DOHH2 (cell line): ENCODE data around the gene SCO2.
"Not testable (repeated sequence)": the region's sequence is repeated elsewhere in the genome, so short reads cannot be mapped to it uniquely, and the experiment has no call there.

ENCODE experiments used
- H3F3A ChIP-seq: fragments of 200-600 bp; sonication (generic), shearing (Covaris generic); 2 replicates; pipeline ENCODE4 v1.6.0; 2016; ENCODE audit warnings: antibody characterized with exemption, mild to moderate bottlenecking; ENCODE audit not compliant: control insufficient read depth, insufficient read depth
- H3K27ac ChIP-seq: fragments of 200-600 bp; sonication (generic); 2 replicates; pipeline ENCODE4 v1.5.1; 2014; ENCODE audit warnings: low read depth, mild to moderate bottlenecking, low read length, moderate library complexity
- H3K27me3 ChIP-seq: fragments of 200-600 bp; sonication (generic); 2 replicates; pipeline ENCODE4 v1.6.1; 2014; ENCODE audit warnings: mild to moderate bottlenecking, low read length, mixed read lengths; ENCODE audit not compliant: control insufficient read depth
- H3K36me3 ChIP-seq: fragments of 200-600 bp; sonication (generic); 2 replicates; pipeline ENCODE4 v1.6.1; 2014; ENCODE audit warnings: mild to moderate bottlenecking, low read length, moderate library complexity, mixed read lengths; ENCODE audit not compliant: control insufficient read depth
- H3K4me1 ChIP-seq: fragments of 200-600 bp; sonication (generic); 2 replicates; pipeline ENCODE4 v1.6.1; 2014; ENCODE audit warnings: mild to moderate bottlenecking, low read length, mixed read lengths; ENCODE audit not compliant: control insufficient read depth
- H3K4me2 ChIP-seq: fragments of 200-600 bp; sonication (generic); 2 replicates; pipeline ENCODE4 v1.6.0; 2014; ENCODE audit warnings: mild to moderate bottlenecking, low read length, moderate library complexity
- H3K4me3 ChIP-seq: fragments of 200-600 bp; sonication (generic); 2 replicates; pipeline ENCODE4 v1.5.1; 2014; ENCODE audit warnings: mild to moderate bottlenecking, low read length, mixed read lengths
- H3K79me2 ChIP-seq: fragments of 200-600 bp; sonication (generic); 2 replicates; pipeline ENCODE4 v1.6.1; 2014; ENCODE audit warnings: mild to moderate bottlenecking, low read length, mixed read lengths; ENCODE audit not compliant: control insufficient read depth
- H3K9me2 ChIP-seq: fragments of 200-600 bp; sonication (generic); replicated peaks from 2 replicates; pipeline ENCODE4 v1.6.1; 2014; ENCODE audit warnings: mild to moderate bottlenecking, low read length, mixed read lengths; ENCODE audit not compliant: control insufficient read depth
- H3K9me3 ChIP-seq: fragments of 200-600 bp; sonication (generic); 2 replicates; pipeline ENCODE4 v1.6.1; 2014; ENCODE audit warnings: antibody characterized with exemption, low read length, mixed read lengths; ENCODE audit not compliant: control insufficient read depth, insufficient read depth
- H4K20me1 ChIP-seq: fragments of 200-600 bp; sonication (generic); 2 replicates; pipeline ENCODE4 v1.6.0; 2014; ENCODE audit warnings: low read depth, mild to moderate bottlenecking, antibody characterized with exemption, low read length, moderate library complexity; ENCODE audit not compliant: control insufficient read depth, insufficient read depth
- CTCF ChIP-seq: fragments of 200-600 bp; sonication (generic); IDR thresholded peaks from one replicate; pipeline ENCODE4 v1.5.1; 2014; ENCODE audit warnings: antibody characterized with exemption, mild to moderate bottlenecking, low read depth, low read length; ENCODE audit not compliant: poor library complexity, severe bottlenecking
- EZH2phosphoT487 ChIP-seq: fragments of 200-600 bp; sonication (generic); IDR thresholded peaks from 2 replicates; pipeline ENCODE4 v1.6.1; 2017; ENCODE audit warnings: borderline replicate concordance, mild to moderate bottlenecking, antibody characterized with exemption, low read length, moderate library complexity, mixed read lengths

SCO2 gene

GRCh38 chr22:50544078-50544745, 18.8 kb upstream of the SCO2 start:
- Histone ChIP-seq H3K9me3 (no peaks in the 10 kb centered on the region), H3K36me3 (no peaks in the 10 kb centered on the region), H3K27me3 (no peaks in the 10 kb centered on the region), H3K4me1 (peaks cover 67% of the 10 kb centered on the region), H3K9me2 (no peaks in the 10 kb centered on the region), H3K27ac (no peak overlapping the region), H4K20me1 (no peaks in the 10 kb centered on the region), H3F3A (peaks cover 36% of the 10 kb centered on the region), H3K79me2 (no peaks in the 10 kb centered on the region), H3K4me3 (peak overlapping the region; percentile 42), H3K4me2 (peak overlapping the region; percentile 55)
- peak; percentile 83 for TF ChIP-seq CTCF
- no peak for TF ChIP-seq EZH2phosphoT487

- H3K27ac ChIP-seq: peak overlapping the region; percentile 94
- peaks cover 37% of the 10 kb centered on the region for H3F3A ChIP-seq
- no peaks in the 10 kb centered on the region for H4K20me1 ChIP-seq
- no peaks in the 10 kb centered on the region for H3K9me2 ChIP-seq
- peaks cover 70% of the 10 kb centered on the region for H3K4me1 ChIP-seq
- no peak for TF ChIP-seq EZH2phosphoT487
- peak; percentile 20 for TF ChIP-seq CTCF
- H3K79me2 ChIP-seq: no peaks in the 10 kb centered on the region
- no peaks in the 10 kb centered on the region for H3K27me3 ChIP-seq
- H3K4me3 ChIP-seq: peak overlapping the region; percentile 50
- H3K4me2 ChIP-seq: peak overlapping the region; percentile 72
- no peaks in the 10 kb centered on the region for H3K9me3 ChIP-seq
- no peaks in the 10 kb centered on the region for H3K36me3 ChIP-seq
Observed at GRCh38 chr22:50542416-50542927, 17.1 kb upstream of the SCO2 start.

- Histone ChIP-seq H3F3A (peaks cover 37% of the 10 kb centered on the region), H3K4me2 (peak overlapping the region; percentile 72), H3K4me1 (peaks cover 78% of the 10 kb centered on the region), H3K27ac (peak overlapping the region; percentile 94), H3K4me3 (peak overlapping the region; percentile 50)
- H3K9me2 ChIP-seq, H4K20me1 ChIP-seq, H3K9me3 ChIP-seq, H3K79me2 ChIP-seq, H3K36me3 ChIP-seq, H3K27me3 ChIP-seq: not testable (repeated sequence)
Observed at GRCh38 chr22:50541667-50542026, 16.2 kb upstream of the SCO2 start.

GRCh38 chr22:50540381-50540780, 15.0 kb upstream of the SCO2 start:
- H3F3A ChIP-seq: peaks cover 50% of the 10 kb centered on the region
- TF ChIP-seq CTCF (no peak), EZH2phosphoT487 (no peak)
- no peaks in the 10 kb centered on the region for H4K20me1 ChIP-seq
- no peaks in the 10 kb centered on the region for H3K36me3 ChIP-seq
- peak overlapping the region; percentile 72 for H3K4me2 ChIP-seq
- H3K9me3 ChIP-seq: no peaks in the 10 kb centered on the region
- peaks cover 91% of the 10 kb centered on the region for H3K4me1 ChIP-seq
- no peaks in the 10 kb centered on the region for H3K79me2 ChIP-seq
- peak overlapping the region; percentile 94 for H3K27ac ChIP-seq
- H3K27me3 ChIP-seq: no peaks in the 10 kb centered on the region
- H3K9me2 ChIP-seq: no peaks in the 10 kb centered on the region
- H3K4me3 ChIP-seq: peak overlapping the region; percentile 50
